Gastroesophageal sphincter (tissue), 3 donors: ENCODE results near the gene KAT6B.

Source experiments
- EP300 ChIP-seq: sonication (generic); formaldehyde crosslinking; IDR thresholded peaks from one replicate; pipeline ENCODE4 v1.6.1; 2017; ENCODE audit warnings: antibody characterized with exemption, mild to moderate bottlenecking
- TF ChIP-seq, protein P1 (sequence below), 4 experiments: fragments of 200-600 bp in 2 of 4; fragments of 450-650 bp in 2 of 4; sonication (generic) in 1 of 4; IDR thresholded peaks; one replicate each; pipeline ENCODE4 v1.5.1; 2017 to 2019; ENCODE audit warnings: antibody characterized with exemption in 4 of 4, mild to moderate bottlenecking in 2 of 4, moderate library complexity in 2 of 4

DNA sequence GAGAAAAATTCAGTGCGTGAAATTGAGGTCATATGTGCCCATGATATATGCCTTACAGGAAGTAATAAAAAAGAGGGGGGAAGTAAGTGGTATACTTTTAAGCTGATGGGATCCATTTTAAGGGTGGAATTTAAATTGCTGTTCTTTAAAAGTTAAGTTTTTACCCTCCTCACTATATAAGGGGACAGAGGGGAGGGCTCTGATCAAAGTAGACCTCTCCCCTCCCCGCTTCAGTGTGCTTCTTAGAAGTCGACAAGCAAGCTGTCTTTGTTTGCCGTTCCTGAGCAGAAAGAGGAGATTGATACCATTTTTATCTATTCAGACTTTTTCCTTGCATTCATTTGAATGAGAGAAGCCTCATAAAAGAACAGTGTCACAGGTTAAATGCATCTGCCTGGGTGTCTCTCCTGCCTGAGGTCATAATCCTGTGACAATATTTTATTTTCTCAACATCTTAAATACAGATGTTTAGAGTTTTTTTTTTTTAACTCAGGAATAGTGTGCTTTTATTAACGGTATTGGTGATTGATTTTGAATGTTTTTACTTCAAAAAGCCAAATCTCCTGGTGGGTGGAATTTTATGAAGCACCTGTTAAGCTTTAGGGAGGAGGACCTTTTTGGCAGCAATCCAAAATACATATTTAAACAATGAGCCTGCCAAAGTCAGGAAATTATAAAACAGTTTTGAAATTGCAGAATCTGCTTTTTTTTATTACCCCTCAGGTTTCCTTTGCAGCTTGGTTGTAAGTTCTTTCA is 141.7 kb downstream of the KAT6B start:
- TF ChIP-seq EP300: no peak
- TF ChIP-seq, protein P1, sequence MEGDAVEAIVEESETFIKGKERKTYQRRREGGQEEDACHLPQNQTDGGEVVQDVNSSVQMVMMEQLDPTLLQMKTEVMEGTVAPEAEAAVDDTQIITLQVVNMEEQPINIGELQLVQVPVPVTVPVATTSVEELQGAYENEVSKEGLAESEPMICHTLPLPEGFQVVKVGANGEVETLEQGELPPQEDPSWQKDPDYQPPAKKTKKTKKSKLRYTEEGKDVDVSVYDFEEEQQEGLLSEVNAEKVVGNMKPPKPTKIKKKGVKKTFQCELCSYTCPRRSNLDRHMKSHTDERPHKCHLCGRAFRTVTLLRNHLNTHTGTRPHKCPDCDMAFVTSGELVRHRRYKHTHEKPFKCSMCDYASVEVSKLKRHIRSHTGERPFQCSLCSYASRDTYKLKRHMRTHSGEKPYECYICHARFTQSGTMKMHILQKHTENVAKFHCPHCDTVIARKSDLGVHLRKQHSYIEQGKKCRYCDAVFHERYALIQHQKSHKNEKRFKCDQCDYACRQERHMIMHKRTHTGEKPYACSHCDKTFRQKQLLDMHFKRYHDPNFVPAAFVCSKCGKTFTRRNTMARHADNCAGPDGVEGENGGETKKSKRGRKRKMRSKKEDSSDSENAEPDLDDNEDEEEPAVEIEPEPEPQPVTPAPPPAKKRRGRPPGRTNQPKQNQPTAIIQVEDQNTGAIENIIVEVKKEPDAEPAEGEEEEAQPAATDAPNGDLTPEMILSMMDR (IDR thresholded peaks at IDR 0.05): no peak
